HEK293T (cell line): ENCODE data around the gene RNLS.

Experiments used
- CTCF ChIA-PET: fragments of 350-600 bp; formaldehyde crosslinking; extraction: SDS; loops from one replicate; lab custom pipeline; 2021; ENCODE audit warnings: antibody characterized with exemption, inconsistent platforms; lab: Yijun Ruan, JAX
- POLR2A ChIA-PET: fragments of 350-600 bp; formaldehyde crosslinking; extraction: SDS; loops from one replicate; lab custom pipeline; 2020; ENCODE audit warnings: antibody characterized with exemption, inconsistent platforms; lab: Yijun Ruan, JAX
- DNase-seq: peaks from one replicate; pipeline ENCODE4 v3.0.0; 2012; ENCODE audit warnings: mixed read lengths; ENCODE audit errors: extremely low spot score
- ARNT ChIP-seq: fragments of 450-650 bp; IDR thresholded peaks from 2 replicates; pipeline ENCODE4 v1.6.1; 2017; ENCODE audit warnings: mild to moderate bottlenecking
- BHLHE40 ChIP-seq: fragments of 450-650 bp; IDR thresholded peaks from 2 replicates; pipeline ENCODE4 v1.6.1; 2016; ENCODE audit warnings: mild to moderate bottlenecking, moderate library complexity, borderline replicate concordance
- CTBP1 ChIP-seq: fragments of 450-650 bp; IDR thresholded peaks from 2 replicates; pipeline ENCODE4 v1.6.1; 2016; ENCODE audit warnings: borderline replicate concordance
- ELF4 ChIP-seq: fragments of 450-650 bp; IDR thresholded peaks from 2 replicates; pipeline ENCODE4 v1.6.1; 2017; ENCODE audit warnings: antibody characterized with exemption
- FOXA1 ChIP-seq: fragments of 450-650 bp; IDR thresholded peaks from 2 replicates; pipeline ENCODE4 v1.6.1; 2016; ENCODE audit warnings: mild to moderate bottlenecking
- FOXK2 ChIP-seq: fragments of 450-650 bp; IDR thresholded peaks from 2 replicates; pipeline ENCODE4 v1.6.1; 2016; ENCODE audit warnings: mild to moderate bottlenecking
- FOXM1 ChIP-seq: fragments of 450-650 bp; IDR thresholded peaks from 2 replicates; pipeline ENCODE4 v1.6.1; 2017; ENCODE audit warnings: mild to moderate bottlenecking, borderline replicate concordance
- HDGF ChIP-seq: fragments of 450-650 bp; IDR thresholded peaks from 2 replicates; pipeline ENCODE4 v1.6.1; 2017; ENCODE audit warnings: antibody characterized with exemption, borderline replicate concordance
- L3MBTL2 ChIP-seq: fragments of 450-650 bp; conservative IDR thresholded peaks from 2 replicates; pipeline ENCODE4 v1.6.1; 2016; ENCODE audit warnings: mild to moderate bottlenecking
- LEF1 ChIP-seq: fragments of 450-650 bp; IDR thresholded peaks from 2 replicates; pipeline ENCODE4 v1.6.1; 2017; ENCODE audit warnings: mild to moderate bottlenecking, borderline replicate concordance
- NFRKB ChIP-seq: fragments of 450-650 bp; IDR thresholded peaks from 2 replicates; pipeline ENCODE4 v1.6.1; 2016; ENCODE audit warnings: mild to moderate bottlenecking, moderate library complexity
- SP1 ChIP-seq: fragments of 450-650 bp; IDR thresholded peaks from 2 replicates; pipeline ENCODE4 v1.6.1; 2017
- SUZ12 ChIP-seq: fragments of 450-650 bp; IDR thresholded peaks from 2 replicates; pipeline ENCODE4 v1.6.1; 2016; ENCODE audit warnings: mild to moderate bottlenecking
- TARDBP ChIP-seq: fragments of 450-650 bp; IDR thresholded peaks from 2 replicates; pipeline ENCODE4 v1.6.1; 2016
- ZNF384 ChIP-seq: fragments of 450-650 bp; IDR thresholded peaks from 2 replicates; pipeline ENCODE4 v1.6.1; 2016
- TF ChIP-seq, protein P1 (sequence below): fragments of 450-650 bp; IDR thresholded peaks from 2 replicates; pipeline ENCODE4 v1.6.1; 2016

The RNLS gene

DNA sequence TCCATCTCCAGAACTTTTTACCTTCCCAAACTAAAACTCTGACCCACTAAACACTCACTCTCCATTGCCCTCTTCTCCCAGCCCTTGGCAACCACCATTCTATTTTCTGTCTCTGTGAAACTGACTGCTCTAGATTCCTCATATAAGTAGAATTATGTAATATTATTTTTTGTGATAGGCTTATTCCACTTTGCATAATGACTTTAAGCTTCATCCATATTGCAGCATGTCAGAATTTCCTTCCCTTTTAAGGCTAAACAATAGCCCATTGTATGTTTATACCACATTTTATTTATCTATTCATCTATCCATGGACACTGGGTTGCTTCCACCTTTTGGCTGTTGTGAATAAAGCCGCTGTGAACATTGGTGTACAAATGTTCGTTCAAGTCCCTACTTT lies 308.8 kb downstream of the RNLS start:
- no peak for TF ChIP-seq FOXA1
- no peak for TF ChIP-seq LEF1
- no peak for TF ChIP-seq TARDBP
- TF ChIP-seq, protein P1, sequence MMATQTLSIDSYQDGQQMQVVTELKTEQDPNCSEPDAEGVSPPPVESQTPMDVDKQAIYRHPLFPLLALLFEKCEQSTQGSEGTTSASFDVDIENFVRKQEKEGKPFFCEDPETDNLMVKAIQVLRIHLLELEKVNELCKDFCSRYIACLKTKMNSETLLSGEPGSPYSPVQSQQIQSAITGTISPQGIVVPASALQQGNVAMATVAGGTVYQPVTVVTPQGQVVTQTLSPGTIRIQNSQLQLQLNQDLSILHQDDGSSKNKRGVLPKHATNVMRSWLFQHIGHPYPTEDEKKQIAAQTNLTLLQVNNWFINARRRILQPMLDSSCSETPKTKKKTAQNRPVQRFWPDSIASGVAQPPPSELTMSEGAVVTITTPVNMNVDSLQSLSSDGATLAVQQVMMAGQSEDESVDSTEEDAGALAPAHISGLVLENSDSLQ: no peak
- no peak for TF ChIP-seq ARNT
- no peak for TF ChIP-seq ELF4
- no peak for TF ChIP-seq FOXM1
- no peak for TF ChIP-seq CTBP1
- no peak for TF ChIP-seq HDGF
- TF ChIP-seq ZNF384: no peak
- TF ChIP-seq L3MBTL2: no peak
- no peak for TF ChIP-seq BHLHE40
- ChIA-PET POLR2A (no interaction called here), CTCF (no interaction called here)
- no peak for DNase-seq

DNA sequence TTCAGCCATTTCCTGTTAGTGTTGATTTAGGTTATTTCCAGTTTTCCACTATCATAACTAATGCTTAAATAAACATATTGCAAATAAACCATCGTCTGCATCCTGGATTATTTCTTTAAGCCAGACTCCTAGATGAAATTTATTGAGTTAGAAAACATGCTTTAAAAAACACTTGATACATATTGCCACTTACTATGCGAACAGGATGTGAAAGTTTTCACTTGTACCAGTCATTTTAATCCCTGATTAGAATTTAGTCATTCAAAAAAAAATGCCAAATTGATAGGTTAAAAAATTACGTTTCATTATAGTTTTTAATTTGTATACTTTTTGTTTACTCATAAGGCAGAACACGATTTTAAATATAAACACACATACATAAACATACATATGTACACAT lies 309.6 kb downstream of the RNLS start:
- TF ChIP-seq FOXM1: no peak
- no peak for TF ChIP-seq FOXK2
- TF ChIP-seq ARNT: no peak
- TF ChIP-seq, protein P1: no peak
- TF ChIP-seq HDGF: no peak
- ChIA-PET CTCF (no interaction called here), POLR2A (no interaction called here)
- no peak for DNase-seq

DNA sequence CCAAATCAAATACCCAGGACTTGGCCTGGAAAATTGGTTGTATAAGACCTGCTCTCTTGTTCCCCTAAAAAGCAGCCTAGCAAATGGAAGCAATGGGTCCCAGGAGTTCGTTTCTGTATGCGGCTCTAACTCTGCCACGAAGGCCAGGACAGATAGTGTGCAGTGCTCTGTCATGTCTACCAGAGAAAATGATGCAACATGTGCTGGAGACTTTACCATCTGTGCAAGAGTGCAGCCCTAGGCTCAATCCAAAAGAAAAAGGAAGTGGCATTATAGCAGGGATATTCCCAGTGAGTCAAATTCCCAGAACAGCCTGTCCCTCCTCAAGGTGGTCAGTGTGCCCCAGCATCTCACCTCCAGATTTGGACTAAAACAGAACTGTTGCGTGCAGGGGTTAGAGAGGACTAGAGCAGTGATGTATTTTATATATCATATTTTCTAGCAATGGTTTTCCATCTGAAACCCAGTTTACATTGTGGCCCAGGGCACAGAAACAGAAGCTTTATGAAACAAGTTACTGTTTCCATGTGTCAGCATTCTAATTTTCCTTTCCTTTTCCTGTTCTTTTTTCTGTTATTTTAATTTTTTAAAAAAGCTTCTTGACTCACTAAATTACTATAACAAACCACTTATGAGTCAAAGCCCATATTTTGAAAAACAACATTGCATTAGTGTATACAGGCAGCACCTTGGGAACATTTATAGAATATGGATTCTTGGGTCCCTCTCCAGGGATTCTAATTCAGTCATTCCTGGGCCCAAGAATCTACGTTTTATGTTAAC lies 311.2 kb downstream of the RNLS start:
- ChIA-PET POLR2A (no interaction called here), CTCF (interaction anchor here (1.1 kb wide), 1 partner anchor 9 kb away, joined by 3 read pairs; no protein-coding TSS in a partner anchor)
- TF ChIP-seq, protein P1: no peak
- TF ChIP-seq L3MBTL2 (no peak), HDGF (no peak), BHLHE40 (no peak), CTBP1 (no peak), ARNT (no peak), TARDBP (no peak), SP1 (no peak), ELF4 (no peak), LEF1 (no peak), FOXK2 (no peak), FOXA1 (no peak), ZNF384 (no peak), NFRKB (no peak), SUZ12 (no peak)

DNA sequence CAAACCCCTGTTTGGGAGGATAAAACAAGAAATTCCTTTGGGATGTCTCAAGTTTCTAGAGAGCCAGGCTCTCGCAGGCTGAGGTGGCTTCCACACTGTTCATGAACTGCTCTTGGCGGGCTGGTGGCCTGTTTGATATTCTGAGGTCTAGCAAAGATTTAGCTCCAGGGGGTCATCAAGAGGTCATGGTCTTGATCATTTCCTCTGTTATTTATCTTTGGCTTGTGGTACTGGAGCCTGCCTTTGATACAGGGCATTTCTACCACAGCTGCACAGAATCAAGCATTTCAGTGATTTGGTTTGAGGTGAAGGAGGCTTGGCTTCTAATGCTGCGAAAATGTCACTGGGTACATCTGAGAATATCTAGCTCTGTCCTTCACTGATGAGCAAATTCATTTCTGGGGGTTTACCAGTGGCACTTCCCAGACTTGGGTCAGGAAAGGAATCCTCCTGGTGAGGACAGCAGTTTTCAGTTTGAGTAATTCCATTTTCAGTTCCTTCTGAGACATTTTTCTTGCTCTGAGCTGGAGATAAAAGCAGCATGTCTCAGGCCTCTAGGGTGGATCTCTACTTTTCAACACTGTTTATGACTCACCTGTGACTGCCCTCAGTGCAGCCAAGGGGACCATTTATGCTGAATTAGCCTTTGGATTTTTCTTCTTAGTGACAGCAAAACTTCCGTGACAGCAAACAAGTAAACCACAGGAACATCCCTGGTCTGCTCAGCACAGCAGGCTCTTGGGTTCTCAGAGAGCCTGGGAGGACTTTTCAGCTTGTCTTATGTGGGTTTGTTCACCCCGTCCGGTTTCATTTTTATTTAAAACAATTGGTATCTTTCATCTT lies 312.0 kb downstream of the RNLS start:
- TF ChIP-seq TARDBP (no peak), LEF1 (no peak), ARNT (no peak), ZNF384 (no peak), BHLHE40 (no peak), ELF4 (no peak), L3MBTL2 (no peak), HDGF (no peak), FOXM1 (no peak), FOXK2 (no peak), NFRKB (no peak), FOXA1 (no peak), SP1 (no peak), CTBP1 (no peak), SUZ12 (no peak)
- TF ChIP-seq, protein P1: no peak
- CTCF ChIA-PET: no interaction called here
- POLR2A ChIA-PET: no interaction called here
- no peak for DNase-seq

More for the DNA sequence above, 311.2 kb downstream of the RNLS start:
- DNase-seq: no peak

DNA sequence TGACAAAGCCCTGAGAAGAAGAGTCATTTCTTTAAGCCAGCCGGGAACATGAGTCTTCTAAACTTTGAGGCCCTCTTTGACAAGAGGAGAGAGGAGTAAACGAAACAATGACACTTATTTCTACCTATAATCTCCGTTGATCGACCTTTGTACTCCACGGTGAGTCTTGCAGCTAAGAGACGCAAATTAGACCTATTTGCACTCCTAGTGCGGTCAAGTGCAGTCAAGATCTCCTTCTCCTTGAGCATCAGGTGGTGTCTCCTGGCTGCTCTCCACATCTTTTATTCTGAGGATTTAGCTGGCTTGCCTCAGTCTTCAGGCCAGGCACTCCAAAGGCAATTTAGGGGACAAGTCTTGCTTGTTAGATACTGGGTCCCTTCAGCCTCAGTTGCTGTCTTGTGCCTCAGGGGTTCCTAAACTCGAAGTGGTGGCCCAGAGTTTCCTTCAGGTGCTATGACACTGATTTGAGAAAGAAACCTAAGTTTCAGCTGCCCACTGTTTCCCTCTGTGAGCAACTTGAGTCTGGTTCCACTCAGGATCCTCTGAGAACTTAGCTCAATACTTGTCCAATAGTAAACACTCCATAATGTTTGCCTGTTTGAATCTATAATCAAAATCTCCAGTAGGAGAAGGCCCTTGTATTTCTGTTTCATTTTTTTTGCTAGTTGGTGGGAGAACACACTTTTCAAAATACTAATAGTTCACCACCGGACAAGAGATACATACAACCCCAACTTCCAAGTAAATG lies 312.9 kb downstream of the RNLS start:
- TF ChIP-seq LEF1: no peak
- TF ChIP-seq HDGF: no peak
- TF ChIP-seq ARNT: no peak
- TF ChIP-seq, protein P1: no peak
- TF ChIP-seq TARDBP: no peak
- TF ChIP-seq SUZ12: no peak
- no peak for TF ChIP-seq NFRKB
- TF ChIP-seq ZNF384: no peak
- TF ChIP-seq ELF4: no peak
- no peak for DNase-seq
- ChIA-PET CTCF (no interaction called here), POLR2A (no interaction called here)
